ENCODE measurements around the gene LAYN.

The LAYN gene

DNA sequence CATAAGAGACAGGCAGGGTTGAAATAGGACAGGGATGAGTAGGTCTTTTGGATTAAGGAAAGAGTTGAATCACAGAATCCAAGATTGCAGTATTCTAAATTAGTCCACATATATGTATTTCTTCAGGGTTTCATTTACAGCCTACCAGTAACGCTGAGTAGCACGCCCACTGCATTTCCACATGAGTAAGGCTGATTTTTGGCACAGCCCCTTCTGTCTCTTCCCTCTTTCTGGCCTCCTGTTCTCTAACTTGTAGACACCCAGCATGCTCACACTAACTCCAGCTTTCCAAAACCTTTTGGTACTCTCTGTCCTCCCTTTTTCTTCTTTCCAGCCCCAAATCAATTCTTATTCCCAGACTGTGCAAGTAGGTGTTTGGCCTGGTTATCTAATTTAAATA is 58.0 kb downstream of the LAYN start:
- DNase-seq, result no peak

DNA sequence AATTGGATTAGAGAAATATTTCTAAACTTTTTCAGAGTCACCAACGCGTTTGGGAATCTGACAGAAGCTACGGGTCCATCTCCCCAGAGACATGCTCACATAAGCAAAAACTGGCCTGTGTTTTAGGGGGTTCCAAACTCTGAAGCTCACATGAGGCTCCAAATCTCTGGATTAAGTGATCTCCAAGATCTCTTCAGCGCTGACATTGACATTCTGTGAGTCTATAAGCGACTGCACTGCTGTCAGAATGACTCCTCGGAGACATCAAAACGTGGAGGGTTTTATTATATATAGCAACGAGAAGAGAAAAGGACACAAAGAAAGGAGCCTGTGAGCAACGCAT is 61.1 kb downstream of the LAYN start:
- no peak for DNase-seq

DNA sequence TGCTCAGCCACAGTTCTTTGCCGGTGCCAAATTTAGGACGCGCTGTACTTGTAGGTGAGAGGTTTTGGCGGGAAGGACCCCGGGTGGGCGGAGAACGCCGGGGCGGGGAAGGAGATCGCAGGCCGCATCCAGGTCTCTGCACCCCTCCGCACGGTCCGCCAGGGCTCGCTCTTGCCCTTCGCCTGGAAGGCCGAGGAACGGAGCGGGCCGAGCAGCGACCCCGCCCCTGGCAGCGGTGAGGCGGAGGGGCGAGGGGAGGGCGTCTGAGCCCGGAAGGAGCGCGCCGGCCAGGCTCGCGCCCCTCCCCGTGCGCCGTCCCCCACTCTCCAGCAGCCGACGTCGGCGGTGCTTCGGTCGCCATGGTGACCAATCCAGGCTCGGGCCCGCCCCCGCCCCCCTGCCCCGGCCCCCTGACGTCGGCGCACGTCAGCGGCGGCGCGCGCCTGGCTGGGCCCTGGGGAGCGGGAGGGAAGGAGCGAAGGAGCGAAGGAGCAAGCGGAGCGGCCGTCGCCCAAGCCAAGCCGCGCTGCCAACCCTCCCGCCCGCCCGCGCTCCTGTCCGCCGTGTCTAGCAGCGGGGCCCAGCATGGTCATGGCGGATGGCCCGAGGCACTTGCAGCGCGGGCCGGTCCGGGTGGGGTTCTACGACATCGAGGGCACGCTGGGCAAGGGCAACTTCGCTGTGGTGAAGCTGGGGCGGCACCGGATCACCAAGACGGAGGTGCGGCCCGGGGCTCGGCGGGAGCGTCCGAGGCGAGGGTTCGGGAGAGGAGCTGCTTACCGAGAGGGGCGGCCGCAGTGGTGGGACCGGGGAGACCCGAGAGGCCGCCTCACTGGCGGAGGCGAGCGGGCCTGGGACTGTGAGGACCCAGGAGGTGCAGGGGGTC is 61.7 kb downstream of the LAYN start, which contains the start of gene SIK2:
TSS of gene SIK2 (plus strand) at position 471 of the 886 bp plus-strand sequence. CDS start at position 586, 115 bp downstream.
- peak; percentile 87 for DNase-seq

DNA sequence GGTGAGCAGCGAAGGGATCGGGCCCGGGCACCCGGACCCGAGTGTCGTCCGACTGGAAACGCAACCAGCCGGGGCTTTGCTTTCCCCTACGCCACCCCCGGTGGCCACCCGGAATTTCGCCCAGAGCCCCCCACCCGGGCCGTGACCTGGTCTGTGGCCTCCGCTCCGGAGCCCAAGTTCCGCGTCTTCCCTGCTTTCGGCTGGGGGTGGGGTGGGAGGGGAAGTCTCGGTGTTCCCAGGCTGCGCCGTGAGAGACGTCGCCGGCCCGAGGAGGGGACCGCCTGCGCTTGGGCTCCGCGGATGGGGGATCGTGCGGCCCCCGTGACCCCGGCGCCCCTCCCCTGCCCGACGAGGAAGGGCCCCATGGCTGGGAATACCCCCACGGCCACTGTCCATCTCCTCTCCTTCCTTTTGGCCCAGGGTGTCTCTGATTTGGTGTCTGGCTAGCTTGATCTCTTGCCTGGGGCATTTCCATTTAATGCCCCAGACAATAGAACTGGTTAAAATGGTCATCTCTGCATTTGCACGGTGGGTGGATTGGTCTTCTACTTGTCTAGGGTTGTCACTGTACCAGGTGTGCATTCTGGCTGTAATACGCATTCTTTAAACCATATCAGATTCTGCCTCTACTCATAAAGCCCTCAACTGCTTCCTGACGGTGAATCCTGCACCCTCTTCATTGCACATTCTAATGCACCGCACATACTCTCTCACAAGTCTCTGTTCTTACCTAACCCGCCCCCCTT is 62.5 kb downstream of the LAYN start:
- no peak for DNase-seq

DNA sequence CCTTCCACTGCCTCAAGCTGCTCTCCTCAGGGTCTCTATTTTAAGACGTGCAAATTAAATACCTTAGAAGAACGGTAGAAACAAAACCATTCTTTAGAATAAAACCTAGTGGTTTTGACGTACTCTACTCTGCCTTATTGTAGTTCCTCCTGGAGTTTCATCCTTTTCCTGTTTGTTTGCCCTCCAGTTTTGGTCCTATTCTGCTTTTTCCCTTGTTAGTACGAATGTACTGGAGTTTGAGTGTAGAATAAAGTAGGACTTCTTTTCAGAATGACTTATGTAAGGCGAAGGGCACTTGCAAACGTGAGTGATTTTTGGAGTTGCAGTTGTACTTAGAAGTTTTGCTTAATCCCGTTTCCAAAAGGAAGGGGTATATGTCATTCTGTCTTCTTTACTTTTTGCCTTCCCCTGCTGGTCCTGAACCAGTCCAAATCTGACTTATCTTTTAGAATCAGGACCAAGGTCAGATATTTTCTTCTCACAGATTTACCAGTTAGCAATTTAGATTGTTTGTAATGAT is 63.2 kb downstream of the LAYN start:
- no peak for DNase-seq

DNA sequence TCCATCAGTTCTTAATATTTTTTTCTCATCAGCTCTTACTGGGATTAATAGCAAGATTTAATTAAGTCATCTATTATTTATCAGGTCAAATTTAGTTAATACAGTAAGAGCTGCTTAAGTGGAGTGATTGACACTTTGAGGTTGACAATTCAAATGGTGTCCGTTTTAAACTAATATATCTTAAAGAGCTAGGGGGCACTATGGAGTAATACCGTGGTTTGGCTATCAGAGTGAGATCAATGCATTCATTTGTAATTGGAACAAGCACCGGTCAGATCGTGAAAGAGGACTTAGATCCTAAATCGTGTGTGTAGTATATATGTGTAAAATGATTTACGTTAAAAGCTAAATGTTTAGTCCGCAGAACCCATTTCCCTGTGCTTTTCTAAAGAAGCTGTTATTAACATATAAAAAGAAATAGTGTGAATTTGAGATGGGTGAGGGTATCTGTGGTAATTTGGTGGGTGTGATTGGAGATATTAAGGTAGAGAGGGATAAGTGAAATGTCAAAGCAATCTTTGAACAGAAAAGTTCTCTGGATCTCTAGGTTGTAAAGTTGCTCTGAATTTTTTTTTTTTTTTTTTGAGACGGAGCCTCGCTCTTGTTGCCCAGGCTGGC is 64.0 kb downstream of the LAYN start:
- DNase-seq, result no peak

DNA sequence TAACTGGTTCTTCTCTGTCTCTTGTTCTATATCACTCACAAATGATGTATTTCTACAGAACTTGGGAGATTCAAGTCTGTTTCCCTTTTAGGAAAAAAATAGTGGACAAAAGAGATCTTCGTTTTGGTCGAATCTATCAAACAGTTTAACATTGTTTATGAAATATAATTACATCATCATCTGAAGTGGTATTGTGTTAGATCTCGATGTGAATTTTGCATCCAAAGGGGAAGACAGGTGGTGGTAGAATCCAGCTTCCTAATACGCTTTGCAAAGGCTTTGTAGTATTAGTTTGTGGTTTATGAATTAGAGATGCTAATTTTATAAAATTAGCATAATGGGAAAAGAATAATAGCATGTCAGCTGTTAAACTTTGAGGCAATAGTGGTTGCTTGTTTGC is 65.2 kb downstream of the LAYN start:
- DNase-seq, result no peak

DNA sequence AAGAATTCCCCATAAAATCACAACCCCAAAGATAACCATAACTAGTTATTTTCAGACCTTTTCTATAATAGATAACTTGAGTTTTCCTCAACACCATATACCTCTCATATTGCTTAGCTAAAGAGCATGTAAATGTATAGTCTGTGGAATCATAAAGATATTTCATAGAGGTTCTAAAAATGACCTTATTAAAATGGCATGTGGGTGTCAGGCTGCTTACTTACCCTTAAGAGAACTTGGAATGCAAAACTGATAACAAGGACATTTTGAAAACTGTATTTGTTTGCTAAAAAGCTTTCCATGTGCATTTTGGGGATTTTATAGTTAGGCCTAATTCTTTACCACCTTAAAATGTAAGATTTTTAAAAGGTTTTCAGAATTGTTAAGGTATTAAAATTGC is 66.5 kb downstream of the LAYN start:
- DNase-seq, result no peak

DNA sequence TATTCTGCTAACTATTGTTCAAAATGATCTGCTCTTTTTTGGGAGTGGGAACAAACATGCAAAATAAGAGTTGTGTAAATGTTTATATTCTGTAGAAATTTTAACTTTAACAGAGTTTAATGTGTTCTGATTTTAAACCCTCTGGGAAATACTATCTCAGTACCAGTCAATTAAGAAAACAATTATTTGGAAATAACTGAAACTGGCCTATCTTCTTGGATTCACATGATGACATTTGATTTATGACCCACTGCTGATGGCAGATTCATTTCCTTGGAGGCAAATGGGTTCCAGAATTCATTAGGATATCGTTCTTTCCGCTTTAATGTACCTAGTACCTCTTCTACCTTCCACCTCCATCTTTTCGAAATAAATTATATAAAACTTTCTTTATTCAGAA is 67.2 kb downstream of the LAYN start:
- no peak for DNase-seq

Measured in NCI-H1048 (cell line).